GM12874 (cell line): ENCODE results near the gene R3HDM4.

ENCODE experiments used
- CTCF ChIP-seq: IDR thresholded peaks from 2 replicates; pipeline ENCODE4 v1.5.1; 2011; ENCODE audit warnings: low read depth, mild to moderate bottlenecking, control low read depth, low read length, moderate library complexity; ENCODE audit not compliant: insufficient read depth

The R3HDM4 gene

GRCh38 chr19:852136-853013 lies 60.6 kb downstream of the R3HDM4 start, which contains the start of gene ELANE:
Gene ELANE, plus strand, starts transcription at chr19:852303. Its CDS starts 26 bp downstream, at chr19:852329.
- TF ChIP-seq CTCF: no peak

DNA sequence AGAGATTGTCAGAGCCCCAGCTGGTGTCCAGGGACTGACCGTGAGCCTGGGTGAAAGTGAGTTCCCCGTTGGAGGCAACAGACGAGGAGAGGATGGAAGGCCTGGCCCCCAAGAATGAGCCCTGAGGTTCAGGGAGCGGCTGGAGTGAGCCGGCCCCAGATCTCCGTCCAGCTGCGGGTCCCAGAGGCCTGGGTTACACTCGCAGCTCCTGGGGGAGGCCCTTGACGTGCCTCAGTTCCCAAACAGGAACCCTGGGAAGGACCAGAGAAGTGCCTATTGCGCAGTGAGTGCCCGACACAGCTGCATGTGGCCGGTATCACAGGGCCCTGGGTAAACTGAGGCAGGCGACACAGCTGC lies 62.1 kb downstream of the R3HDM4 start:
- no peak for TF ChIP-seq CTCF

- no peak for TF ChIP-seq CTCF
These were observed 62.6 kb downstream of the R3HDM4 start for GRCh38 chr19:850221-850978.

GRCh38 chr19:848386-848921 lies 64.6 kb downstream of the R3HDM4 start:
- no peak for TF ChIP-seq CTCF
